NOMO-1 treated with dmso at 0.1 percent for 144 hours (cell line): ENCODE data around the gene CHRNB1.
"Not testable (repeated sequence)": the region's sequence is repeated elsewhere in the genome, so short reads cannot be mapped to it uniquely, and the experiment has no call there.

Source experiments
- DNase-seq: peaks from one replicate; lab custom pipeline; 2025; ENCODE audit not compliant: unreplicated experiment; lab: John Stamatoyannopoulos, UW

The CHRNB1 gene

GRCh38 chr17:7466318-7466638 is 21.4 kb downstream of the CHRNB1 start:
- DNase-seq: no peak

- DNase-seq: no peak
Observed at GRCh38 chr17:7466639-7467341, 21.9 kb downstream of the CHRNB1 start.

GRCh38 chr17:7467498-7467897 is 22.6 kb downstream of the CHRNB1 start:
- DNase-seq: no peak

GRCh38 chr17:7468290-7468689 is 23.4 kb downstream of the CHRNB1 start:
- no peak for DNase-seq

- no peak for DNase-seq
Observed at GRCh38 chr17:7468804-7469389, 24.0 kb downstream of the CHRNB1 start.

GRCh38 chr17:7469843-7470242 is 25.0 kb downstream of the CHRNB1 start:
- DNase-seq: not testable (repeated sequence)

- not testable (repeated sequence) for DNase-seq
Observed at GRCh38 chr17:7470457-7470973, 25.7 kb downstream of the CHRNB1 start.

- no peak for DNase-seq
Observed at GRCh38 chr17:7471729-7472128, 26.9 kb downstream of the CHRNB1 start.

- DNase-seq: not testable (repeated sequence)
Observed at GRCh38 chr17:7474767-7475166, 29.9 kb downstream of the CHRNB1 start.

GRCh38 chr17:7475764-7476422 is 31.0 kb downstream of the CHRNB1 start:
- DNase-seq: no peak

GRCh38 chr17:7476494-7476893 is 31.6 kb downstream of the CHRNB1 start:
- DNase-seq: no peak

GRCh38 chr17:7476951-7477350 is 32.1 kb downstream of the CHRNB1 start:
- no peak for DNase-seq

- peak; percentile 51 for DNase-seq
Observed at GRCh38 chr17:7477392-7478275, 32.8 kb downstream of the CHRNB1 start.

- DNase-seq: no peak
Observed at GRCh38 chr17:7478276-7479212, 33.7 kb downstream of the CHRNB1 start.

- no peak for DNase-seq
Observed at GRCh38 chr17:7479213-7480088, 34.6 kb downstream of the CHRNB1 start, which contains the start of gene ZBTB4. ZBTB4 (minus strand) TSS chr17:7479631; CDS start chr17:7466801, 12,830 bp downstream.

- no peak for DNase-seq
Observed at GRCh38 chr17:7480089-7480384, 35.2 kb downstream of the CHRNB1 start.

- DNase-seq: not testable (repeated sequence)
Observed at GRCh38 chr17:7481275-7481674, 36.4 kb downstream of the CHRNB1 start, which contains the start of gene SLC35G6. SLC35G6 (plus strand) TSS chr17:7481446; CDS start chr17:7481517, 71 bp downstream.

- not testable (repeated sequence) for DNase-seq
Observed at GRCh38 chr17:7481842-7482741, 37.2 kb downstream of the CHRNB1 start.
